Mesenteric fat pad (tissue), 1 donor: Measurements from ENCODE around the gene S100A6. TPM values are rescaled to one million over a fixed set of nuclear protein-coding genes. Genes with fewer than 3 reads are reported as not detected.
A peak's percentile ranks its signal among the peaks of the same experiment; 100 is the strongest.
"Not testable (repeated sequence)": the region's sequence is repeated elsewhere in the genome, so short reads cannot be mapped to it uniquely, and the experiment has no call there.

Experiments used
- DNase-seq: peaks from one replicate; pipeline ENCODE4 v3.0.0-alpha.2; 2020; ENCODE audit warnings: low spot score
- total RNA-seq: library from RNA; stranded (reverse); fragmentation: NEBNext Ultra II Directional; extraction: Animal tissue kit (Norgen Biotek cat#: 25700); gene quantifications from one replicate; pipeline ENCODE4 v1.2.1, GENCODE V29; 2021
- donor health status: DM: yes; HTN: yes; CAD: no.

The S100A6 gene
- total RNA-seq, 1 donor from 2014 or later: 1,184 TPM

GRCh38 chr1:153532769-153533599, 2.8 kb downstream of the S100A6 start:
- DNase-seq: peak; percentile 95

DNA sequence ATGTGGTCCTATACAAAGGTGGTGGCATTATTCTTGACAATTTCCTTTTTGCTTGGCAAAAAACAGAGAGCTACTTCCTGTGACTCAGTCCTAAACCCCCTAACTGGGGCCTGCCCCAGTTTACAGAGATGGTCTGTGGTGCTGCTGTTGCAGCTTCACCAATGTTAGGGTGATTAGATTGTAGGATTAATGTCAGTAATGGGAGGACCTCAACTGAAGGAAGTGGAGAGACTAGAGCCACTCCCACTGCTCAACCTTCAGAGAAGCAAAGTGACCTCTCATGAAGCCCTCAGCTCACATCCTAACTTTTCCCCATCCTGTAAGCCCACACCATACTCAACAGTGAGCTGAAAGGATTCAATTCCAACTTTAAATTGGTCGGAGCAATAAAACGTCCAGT, 3.6 kb downstream of the S100A6 start:
- DNase-seq: no peak

DNA sequence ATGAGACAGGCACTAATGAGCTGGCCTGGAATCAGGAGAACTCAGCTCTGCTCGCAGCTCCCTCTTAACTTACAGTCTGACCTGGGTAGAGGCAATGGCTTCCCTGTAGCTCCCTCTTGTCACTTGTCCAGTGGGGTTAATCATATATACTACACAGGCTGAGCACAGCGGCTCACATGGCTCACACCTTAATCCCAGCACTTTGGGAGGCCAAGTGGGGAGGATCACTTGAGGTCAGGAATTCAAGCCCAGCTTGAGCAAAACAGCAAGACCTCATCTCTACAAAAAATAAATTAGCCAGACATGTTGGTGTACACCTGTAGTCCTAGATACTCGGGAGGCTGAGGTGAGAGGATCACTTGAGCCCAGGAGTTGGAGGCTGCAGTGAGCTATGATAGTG, 4.2 kb downstream of the S100A6 start:
- DNase-seq: no peak

DNA sequence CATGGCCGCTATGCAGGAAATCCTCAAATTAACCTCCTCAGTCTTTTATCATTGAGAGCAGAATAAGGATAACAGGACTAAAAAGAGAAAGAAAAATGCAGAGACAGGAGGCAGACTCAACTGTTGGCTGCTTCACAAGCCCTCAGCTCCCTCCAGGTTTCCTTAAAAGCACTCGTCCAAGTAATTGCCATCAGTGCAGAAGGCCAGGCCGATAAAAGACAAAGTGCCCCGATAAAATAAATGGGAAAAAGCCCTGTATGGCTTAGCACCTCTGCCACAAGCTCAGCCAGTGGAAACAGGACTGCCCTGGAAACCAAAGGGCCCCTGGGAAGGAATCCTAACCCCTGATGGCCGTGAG, 8.1 kb downstream of the S100A6 start:
- no peak for DNase-seq

DNA sequence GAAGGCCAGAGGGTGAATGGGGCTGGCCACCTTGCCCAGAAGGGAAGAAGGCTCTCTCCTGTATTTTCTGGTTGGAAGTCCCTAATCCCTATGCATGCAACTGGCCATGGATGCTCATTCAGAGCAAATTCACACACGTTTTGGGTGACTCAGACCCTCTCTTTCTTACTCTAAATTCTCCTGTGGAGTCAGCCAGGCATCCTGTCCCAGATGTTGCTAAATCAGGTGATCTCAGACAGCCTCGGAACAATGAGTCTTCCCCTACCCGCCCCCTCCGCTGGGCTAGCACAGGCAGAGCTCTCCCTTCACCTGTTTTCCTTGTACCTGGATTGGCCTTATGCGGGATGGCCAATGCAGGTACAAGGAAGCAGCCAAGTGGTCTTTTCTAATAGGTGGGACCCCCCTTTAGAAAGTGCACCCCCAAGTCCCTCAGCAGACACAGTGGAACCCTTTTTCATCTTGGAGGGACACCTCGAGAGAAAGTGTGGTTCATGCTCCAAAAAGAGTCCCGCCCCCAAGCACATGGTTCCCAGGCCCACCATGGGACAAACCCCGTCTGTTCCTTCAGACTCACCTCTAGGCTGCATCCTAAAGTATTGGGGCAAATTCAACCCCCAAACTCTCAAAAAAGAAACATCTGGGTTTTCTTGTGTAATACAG, 8.6 kb downstream of the S100A6 start:
- no peak for DNase-seq

DNA sequence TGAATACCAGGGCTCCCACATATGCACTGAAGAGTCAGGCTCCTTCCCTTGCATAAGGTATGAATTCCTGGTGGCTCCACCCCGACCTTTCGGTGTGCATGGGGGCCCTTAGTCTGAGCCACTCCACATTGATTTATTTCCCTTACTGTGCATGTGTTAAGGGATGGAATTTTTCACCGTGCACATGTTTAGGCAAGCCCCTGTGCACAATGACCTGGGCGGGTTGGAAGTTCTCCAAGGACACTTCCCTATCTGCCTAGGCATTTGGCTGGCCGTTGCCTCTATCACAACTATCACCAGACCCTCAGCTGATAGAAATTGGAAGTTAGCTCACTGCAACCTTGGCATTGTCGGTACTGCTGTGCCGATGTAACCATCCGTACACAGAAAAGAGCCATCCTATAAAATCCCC, 9.7 kb downstream of the S100A6 start:
- no peak for DNase-seq

GRCh38 chr1:153525088-153525728, 10.6 kb downstream of the S100A6 start:
- DNase-seq: no peak

GRCh38 chr1:153522353-153523048, 13.3 kb downstream of the S100A6 start:
- DNase-seq: not testable (repeated sequence)

- DNase-seq: not testable (repeated sequence)
These were observed 14.0 kb downstream of the S100A6 start for GRCh38 chr1:153521808-153522207.

DNA sequence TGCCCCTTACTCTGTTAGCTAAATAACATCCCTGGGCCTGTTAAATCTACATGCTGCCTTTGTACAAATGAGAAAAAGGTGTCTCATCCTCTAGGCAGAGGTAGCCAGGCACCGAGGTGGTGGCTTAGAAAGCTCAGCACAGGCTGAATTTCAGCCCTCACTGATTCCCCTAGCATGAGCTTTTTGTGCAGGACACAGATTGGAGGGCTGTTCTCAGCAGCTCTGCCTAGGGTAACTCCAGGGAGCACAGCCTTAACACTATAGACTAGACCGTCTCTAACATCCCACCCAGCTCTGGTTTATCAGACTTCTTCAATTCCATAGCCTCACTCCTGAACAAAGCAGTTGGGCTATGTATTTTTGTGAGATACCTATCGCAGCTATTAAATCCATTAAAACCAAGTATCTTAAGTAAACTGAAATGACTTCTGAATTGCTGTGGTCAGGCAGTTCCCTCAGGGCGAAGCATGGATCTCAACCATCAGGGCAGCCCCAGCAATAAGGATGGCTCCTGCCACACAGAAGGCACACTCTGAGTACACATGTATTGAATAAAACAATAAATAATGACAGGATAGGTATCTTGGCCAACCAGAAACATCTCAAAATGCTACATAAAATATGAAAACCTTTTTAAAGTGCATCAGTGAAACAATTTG, 14.8 kb downstream of the S100A6 start:
- no peak for DNase-seq

GRCh38 chr1:153520137-153520691, 15.6 kb downstream of the S100A6 start:
- peak; percentile 47 for DNase-seq

DNA sequence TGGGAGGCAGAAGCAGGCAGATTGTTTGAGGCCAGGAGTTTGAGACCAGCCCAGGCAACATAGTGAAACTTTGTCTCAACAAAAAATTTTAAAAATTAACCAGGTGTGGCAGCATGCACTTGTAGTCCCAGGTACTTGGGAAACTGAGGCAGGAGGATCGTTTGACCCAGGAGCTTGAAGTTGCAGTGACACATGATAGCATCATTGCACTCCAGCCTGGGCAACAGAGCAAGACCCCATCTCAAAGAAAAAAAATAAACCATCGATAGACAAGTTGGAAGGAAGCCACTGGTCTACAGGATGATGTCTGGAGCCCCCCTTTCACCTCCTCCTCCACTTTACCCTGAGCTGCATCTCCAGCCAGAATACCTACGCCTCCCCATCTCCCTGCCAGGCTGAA, 16.5 kb downstream of the S100A6 start:
- peak; percentile 11 for DNase-seq

DNA sequence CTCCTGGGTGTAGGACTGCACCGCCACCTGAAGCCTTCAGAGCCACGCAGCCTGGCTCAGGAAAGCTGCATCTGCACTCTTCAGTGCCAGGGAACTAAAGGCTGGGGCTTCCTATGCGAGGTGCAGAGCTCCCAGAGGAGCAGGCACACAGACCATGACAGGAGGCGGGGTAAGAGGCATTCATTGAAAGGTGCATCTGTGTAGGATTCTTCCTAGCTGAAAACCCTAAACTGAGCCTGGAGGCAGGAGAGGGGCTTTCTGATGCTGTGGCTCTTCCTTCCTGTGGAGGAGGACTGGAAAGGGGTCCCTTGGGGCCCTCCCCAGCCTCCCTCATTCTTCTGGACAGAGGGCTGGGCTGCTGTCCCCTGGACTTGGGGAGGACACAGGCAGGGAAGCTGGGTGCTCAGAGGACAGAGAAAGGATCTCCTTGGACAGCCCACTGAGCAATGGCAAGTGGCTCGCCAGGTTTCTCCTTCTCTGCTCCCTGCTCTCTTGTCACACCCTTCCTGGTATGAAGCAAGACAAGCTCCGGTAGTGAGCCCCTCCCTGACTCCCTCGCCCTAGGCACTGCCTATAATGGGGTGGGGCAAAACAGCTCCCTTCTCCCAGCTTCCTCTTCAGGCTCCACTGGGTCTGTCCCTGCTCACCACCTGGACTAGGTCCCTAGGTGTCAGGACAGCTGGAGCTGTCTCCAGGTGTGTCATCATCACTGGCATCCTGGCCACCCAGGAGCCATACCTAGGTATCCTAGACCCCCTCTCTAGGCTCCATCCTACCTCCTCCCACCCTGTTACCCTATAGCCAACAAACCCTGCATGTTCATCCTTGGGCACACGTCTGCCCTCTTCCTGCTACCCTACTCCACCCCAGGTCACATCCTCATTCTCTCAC, 20.0 kb downstream of the S100A6 start:
- no peak for DNase-seq

GRCh38 chr1:153513666-153514065, 22.1 kb downstream of the S100A6 start:
- no peak for DNase-seq

GRCh38 chr1:153513023-153513422, 22.8 kb downstream of the S100A6 start:
- no peak for DNase-seq

- DNase-seq: peak; percentile 93
These were observed 24.8 kb downstream of the S100A6 start for GRCh38 chr1:153510984-153511410.

- DNase-seq: no peak
These were observed 25.9 kb downstream of the S100A6 start for GRCh38 chr1:153509729-153510354.

- DNase-seq: no peak
These were observed 26.8 kb downstream of the S100A6 start for GRCh38 chr1:153509036-153509435.

GRCh38 chr1:153507926-153508583, 27.7 kb downstream of the S100A6 start:
- DNase-seq: no peak
